ENCODE results near the gene PTTG1. TPM values are rescaled to one million over a fixed set of nuclear protein-coding genes. Genes with fewer than 3 reads are reported as not detected.

The PTTG1 gene
- total RNA-seq, 1 experiment from 2014 or later, result 239 TPM

GRCh38 chr5:160478163-160478562 lies 56.5 kb downstream of the PTTG1 start:
- H3K27ac Mint-ChIP-seq, result peak overlapping the region; percentile 8; the same call in 1 of the 2 replicates
- H3K4me1 Mint-ChIP-seq, result peaks cover 71% of the 10 kb centered on the region
- ATAC-seq, result no peak
- POLR2A ChIA-PET, result no interaction called here
- no peaks in the 10 kb centered on the region for H3K9me3 Mint-ChIP-seq
- H3K36me3 Mint-ChIP-seq, result no peaks in the 10 kb centered on the region
- DNase-seq (ENCODE audit: low spot score), result no peak
- no peak overlapping the region for H3K4me3 Mint-ChIP-seq
- H3K27me3 Mint-ChIP-seq (ENCODE audit: low read depth), result no peaks in the 10 kb centered on the region
- CTCF ChIA-PET, result interaction anchor here (0.6 to 1.7 kb wide), 2 partner anchors 30 to 39 kb away, joined by 3 to 8 read pairs; no protein-coding TSS in a partner anchor
- TF ChIP-seq ARID4B (CRISPR knock-in tag; IDR thresholded peaks at IDR 0.05; ENCODE audit: borderline replicate concordance) (no peak), MYBL2 (CRISPR knock-in tag; IDR thresholded peaks at IDR 0.05) (no peak), ELF4 (CRISPR knock-in tag; IDR thresholded peaks at IDR 0.05; ENCODE audit: low read depth) (no peak), ETV6 (CRISPR knock-in tag; IDR thresholded peaks at IDR 0.05) (no peak), E2F5 (CRISPR knock-in tag; IDR thresholded peaks at IDR 0.05) (no peak), E2F1 (CRISPR knock-in tag; IDR thresholded peaks at IDR 0.05) (no peak), CREB1 (CRISPR knock-in tag; IDR thresholded peaks at IDR 0.05) (no peak), ATF1 (CRISPR knock-in tag; IDR thresholded peaks at IDR 0.05) (no peak), PRRX2 (CRISPR knock-in tag; IDR thresholded peaks at IDR 0.05) (no peak), CDX4 (CRISPR knock-in tag; IDR thresholded peaks at IDR 0.05; ENCODE audit: borderline replicate concordance) (no peak), CBFB (CRISPR knock-in tag; IDR thresholded peaks at IDR 0.05; ENCODE audit: low read depth) (no peak)

Small RNAs within 50 kb of the gene (microRNA-seq; reads per million reads assigned to microRNA genes)
- not detected for gene MIR3142 (ENCODE audit: borderline number of aligned reads)

Other genes with a start within 250 kb of the PTTG1 start
- gene FABP6, start 192.3 kb upstream of the PTTG1 start, total RNA-seq (2021), result 2.3 to 4.9 TPM (median 2.9 TPM) in 3 replicates
- 27.9 to 31.3 TPM (median 28.6 TPM) in 3 replicates for gene CCNJL, start 109.3 kb upstream of the PTTG1 start, total RNA-seq (2021)
- 0.25 to 0.52 TPM (median 0.44 TPM) in 3 replicates for gene C1QTNF2, start 51.2 kb upstream of the PTTG1 start, total RNA-seq (2021)
- 5.4 to 7.2 TPM (median 6.3 TPM) in 3 replicates for gene FAM200C, start 21.8 kb upstream of the PTTG1 start, total RNA-seq (2021)
- gene SLU7, start 2.8 kb upstream of the PTTG1 start, total RNA-seq (2021), result 28.7 to 33.3 TPM (median 32.5 TPM) in 3 replicates

Measured in WTC11 (cell line).